HepG2 (cell line): ENCODE results near the gene TRA2B.

ENCODE experiments used
- JUND ChIP-seq: sonication (generic); formaldehyde crosslinking; IDR thresholded peaks from 2 replicates; pipeline ENCODE4 v1.8.0; 2022; ENCODE audit warnings: mild to moderate bottlenecking, missing genetic modification reagents
- SMAD9 ChIP-seq: sonication (generic); formaldehyde crosslinking; IDR thresholded peaks from 2 replicates; pipeline ENCODE4 v1.5.1; 2020; ENCODE audit warnings: mild to moderate bottlenecking, missing genetic modification reagents
- SP1 ChIP-seq, 2 experiments: fragments of 450-650 bp in 1 of 2; sonication (generic) in 1 of 2; formaldehyde crosslinking in 1 of 2; IDR thresholded peaks; 2 replicates each; pipeline versions ENCODE4 v1.4.0 to v1.6.1; 2016 to 2020; ENCODE audit warnings: missing genetic modification reagents in 1 of 2
- ZNF816 ChIP-seq: sonication (generic); formaldehyde crosslinking; IDR thresholded peaks from 2 replicates; pipeline ENCODE4 v1.8.0; 2022; ENCODE audit warnings: missing genetic modification reagents, mild to moderate bottlenecking, borderline replicate concordance
- TF ChIP-seq, protein P1 (sequence below): sonication (generic); formaldehyde crosslinking; IDR thresholded peaks from 2 replicates; pipeline ENCODE4 v1.5.0; 2020; ENCODE audit warnings: mild to moderate bottlenecking, missing genetic modification reagents, moderate library complexity
- TF ChIP-seq, protein P2 (sequence below): IDR thresholded peaks from 2 replicates; pipeline ENCODE4 v1.6.1; 2012; ENCODE audit warnings: inconsistent platforms

DNA sequence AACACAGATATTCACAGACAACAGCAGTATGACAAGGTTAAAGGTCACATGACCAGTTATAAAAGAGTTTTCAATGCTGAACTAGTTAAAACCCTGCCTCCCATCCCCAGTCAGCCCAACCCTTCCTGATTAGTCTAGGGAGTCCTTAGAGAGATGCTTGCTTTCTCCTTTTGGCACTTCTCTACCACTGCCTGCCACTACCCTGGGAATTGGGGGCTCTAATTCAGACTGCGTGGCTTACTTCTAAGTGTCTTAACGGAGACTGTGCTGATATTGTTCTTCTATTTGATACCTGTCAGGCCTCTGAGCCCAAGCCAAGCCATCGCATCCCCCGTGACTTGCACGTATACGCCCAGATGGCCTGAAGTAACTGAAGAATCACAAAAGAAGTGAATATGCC is 11.7 kb upstream of the TRA2B start:
- TF ChIP-seq, protein P1, sequence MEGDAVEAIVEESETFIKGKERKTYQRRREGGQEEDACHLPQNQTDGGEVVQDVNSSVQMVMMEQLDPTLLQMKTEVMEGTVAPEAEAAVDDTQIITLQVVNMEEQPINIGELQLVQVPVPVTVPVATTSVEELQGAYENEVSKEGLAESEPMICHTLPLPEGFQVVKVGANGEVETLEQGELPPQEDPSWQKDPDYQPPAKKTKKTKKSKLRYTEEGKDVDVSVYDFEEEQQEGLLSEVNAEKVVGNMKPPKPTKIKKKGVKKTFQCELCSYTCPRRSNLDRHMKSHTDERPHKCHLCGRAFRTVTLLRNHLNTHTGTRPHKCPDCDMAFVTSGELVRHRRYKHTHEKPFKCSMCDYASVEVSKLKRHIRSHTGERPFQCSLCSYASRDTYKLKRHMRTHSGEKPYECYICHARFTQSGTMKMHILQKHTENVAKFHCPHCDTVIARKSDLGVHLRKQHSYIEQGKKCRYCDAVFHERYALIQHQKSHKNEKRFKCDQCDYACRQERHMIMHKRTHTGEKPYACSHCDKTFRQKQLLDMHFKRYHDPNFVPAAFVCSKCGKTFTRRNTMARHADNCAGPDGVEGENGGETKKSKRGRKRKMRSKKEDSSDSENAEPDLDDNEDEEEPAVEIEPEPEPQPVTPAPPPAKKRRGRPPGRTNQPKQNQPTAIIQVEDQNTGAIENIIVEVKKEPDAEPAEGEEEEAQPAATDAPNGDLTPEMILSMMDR (CRISPR knock-in tag) = no peak
- no peak for TF ChIP-seq SMAD9 (CRISPR knock-in tag)
- no peak for TF ChIP-seq SP1 (IDR thresholded peaks at IDR 0.05)
- TF ChIP-seq SP1 (CRISPR knock-in tag; IDR thresholded peaks at IDR 0.05) = no peak
- no peak for TF ChIP-seq ZNF816 (CRISPR knock-in tag)
- TF ChIP-seq, protein P2, sequence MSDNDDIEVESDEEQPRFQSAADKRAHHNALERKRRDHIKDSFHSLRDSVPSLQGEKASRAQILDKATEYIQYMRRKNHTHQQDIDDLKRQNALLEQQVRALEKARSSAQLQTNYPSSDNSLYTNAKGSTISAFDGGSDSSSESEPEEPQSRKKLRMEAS = no peak
- TF ChIP-seq JUND (CRISPR knock-in tag) = no peak
